ENCODE results near the gene SIRPA.

GRCh38 chr20:1894471-1894950, 696 bp upstream of the SIRPA start:
- TF ChIP-seq TEAD4 (IDR thresholded peaks at IDR 0.05) = no peak
- TF ChIP-seq RAD21 (IDR thresholded peaks at IDR 0.05; ENCODE audit: low read depth) = no peak
- TF ChIP-seq EP300 (IDR thresholded peaks at IDR 0.05; ENCODE audit: borderline replicate concordance) = no peak
- no peak for TF ChIP-seq REST (IDR thresholded peaks at IDR 0.05; ENCODE audit: low read depth)
- no peak for TF ChIP-seq TAF1 (IDR thresholded peaks at IDR 0.05; ENCODE audit: low read depth)
- TF ChIP-seq EGR1 (IDR thresholded peaks at IDR 0.05) = no peak
- TF ChIP-seq FOXM1 (IDR thresholded peaks at IDR 0.05; ENCODE audit: borderline replicate concordance, low read depth) = no peak
- no peak for TF ChIP-seq CREB1 (IDR thresholded peaks at IDR 0.05; ENCODE audit: low read depth)
